ENCODE results near the gene HOXD4. TPM values are rescaled to one million over a fixed set of nuclear protein-coding genes. Genes with fewer than 3 reads are reported as not detected.

Gene HOXD4
- 0.08 TPM in 1 of 2 replicates, not detected in the other for total RNA-seq (ENCODE audit: low replicate concordance)

GRCh38 chr2:176151442-176152287, at the start of gene HOXD4:
Gene HOXD4, plus strand, starts transcription at chr2:176151550. Its CDS starts 84 bp downstream, at chr2:176151634.

GRCh38 chr2:176106581-176107539, 44.5 kb upstream of the HOXD4 start, which contains the start of gene HOXD11:
Gene HOXD11, plus strand, starts transcription at chr2:176107280. Its CDS starts 76 bp downstream, at chr2:176107356.

GRCh38 chr2:176115883-176116813, 35.2 kb upstream of the HOXD4 start, which contains the start of gene HOXD10:
Gene HOXD10, plus strand, starts transcription at chr2:176116778. Its CDS starts 56 bp downstream, at chr2:176116834.

GRCh38 chr2:176122683-176123410, 28.5 kb upstream of the HOXD4 start, which contains the start of gene HOXD9:
Gene HOXD9, plus strand, starts transcription at chr2:176122719. Its CDS starts 50 bp downstream, at chr2:176122769.

GRCh38 chr2:176128982-176129796, 22.2 kb upstream of the HOXD4 start, which contains the start of gene HOXD8:
Gene HOXD8, plus strand, starts transcription at chr2:176129705. Its CDS starts 662 bp downstream, at chr2:176130367.

GRCh38 chr2:176156807-176157498, 5.6 kb downstream of the HOXD4 start, which contains the start of gene HOXD3:
Gene HOXD3, plus strand, starts transcription at chr2:176157307. Its CDS starts 11,808 bp downstream, at chr2:176169115.

GRCh38 chr2:176187899-176188773, 36.8 kb downstream of the HOXD4 start, which contains the start of gene HOXD1:
Gene HOXD1, plus strand, starts transcription at chr2:176188668. Its CDS starts 134 bp downstream, at chr2:176188802.

Other genes with a start within 250 kb of the HOXD4 start
- 26.7 and 27.8 TPM in 2 replicates for gene LNPK, start 149.3 kb upstream of the HOXD4 start, total RNA-seq (ENCODE audit: low replicate concordance)
- gene EVX2, start 67.6 kb upstream of the HOXD4 start, total RNA-seq (ENCODE audit: low replicate concordance): not detected in 2 replicates
- gene HOXD13, start 58.8 kb upstream of the HOXD4 start, total RNA-seq (ENCODE audit: low replicate concordance): not detected in 2 replicates
- not detected in 2 replicates for gene HOXD12, start 51.8 kb upstream of the HOXD4 start, total RNA-seq (ENCODE audit: low replicate concordance)
- not detected in 2 replicates for gene HOXD11, start 44.3 kb upstream of the HOXD4 start, total RNA-seq (ENCODE audit: low replicate concordance)
- not detected in 2 replicates for gene HOXD10, start 34.8 kb upstream of the HOXD4 start, total RNA-seq (ENCODE audit: low replicate concordance)
- not detected in 2 replicates for gene HOXD9, start 28.8 kb upstream of the HOXD4 start, total RNA-seq (ENCODE audit: low replicate concordance)
- 0.23 and 1.9 TPM in 2 replicates for gene HOXD8, start 21.8 kb upstream of the HOXD4 start, total RNA-seq (ENCODE audit: low replicate concordance)
- gene HOXD3, start 5.8 kb downstream of the HOXD4 start, total RNA-seq (ENCODE audit: low replicate concordance): 0.23 TPM in 1 of 2 replicates, not detected in the other
- gene HOXD1, start 37.1 kb downstream of the HOXD4 start, total RNA-seq (ENCODE audit: low replicate concordance): not detected in 2 replicates
- gene MTX2, start 117.9 kb downstream of the HOXD4 start, total RNA-seq (ENCODE audit: low replicate concordance): 15.2 and 23.5 TPM in 2 replicates

Data from smooth muscle cell of the coronary artery (primary cell).